SH-SY5Y (cell line): ENCODE data around the gene NXT1.

ENCODE experiments used
- GATA2 ChIP-seq: IDR thresholded peaks from 2 replicates; pipeline ENCODE4 v1.6.1; 2011; ENCODE audit warnings: mild to moderate bottlenecking, low read depth, low read length
- GATA3 ChIP-seq: IDR thresholded peaks from 2 replicates; pipeline ENCODE4 v1.6.1; 2011; ENCODE audit warnings: low read depth, mild to moderate bottlenecking, low read length, moderate library complexity

Gene NXT1

GRCh38 chr20:23379772-23380171, 29.2 kb downstream of the NXT1 start:
- TF ChIP-seq GATA3 (no peak), GATA2 (no peak)

DNA sequence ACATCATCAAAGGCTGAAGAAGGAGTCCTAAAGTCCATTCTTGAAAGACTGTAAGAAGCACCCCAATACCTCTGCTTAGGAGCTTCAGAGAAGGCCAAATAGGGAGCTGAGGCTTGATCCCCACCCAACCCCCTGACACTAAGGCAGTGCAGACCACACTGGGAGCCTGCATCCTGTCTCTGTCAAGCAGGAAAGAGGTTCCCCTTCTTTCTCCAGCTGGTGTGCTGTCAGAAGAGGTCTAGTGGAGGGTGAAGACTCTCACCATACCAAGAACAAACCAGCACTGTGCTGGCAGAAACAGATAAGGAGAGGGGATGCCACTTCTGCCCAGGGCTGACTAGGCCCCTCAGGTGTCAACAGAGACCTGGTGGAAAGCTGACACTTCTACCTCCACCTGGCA, 31.3 kb downstream of the NXT1 start:
- TF ChIP-seq GATA3 (no peak), GATA2 (no peak)

- TF ChIP-seq GATA2 (no peak), GATA3 (no peak)
These were observed 35.9 kb downstream of the NXT1 start for GRCh38 chr20:23386304-23387117.

DNA sequence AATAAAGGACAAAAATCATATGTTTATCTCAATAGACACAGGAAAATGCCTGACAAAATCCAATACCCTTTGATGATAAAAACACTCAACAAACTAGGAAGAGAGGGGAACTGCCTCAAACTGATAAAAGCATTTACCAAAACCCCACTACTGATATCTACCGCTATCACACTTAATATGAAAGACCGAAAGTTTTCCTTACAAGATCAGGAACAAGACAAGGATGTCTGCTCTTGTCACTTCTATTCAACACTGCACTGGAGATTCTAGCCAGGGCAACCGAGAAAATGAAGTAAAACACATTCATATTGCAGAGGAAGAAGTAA, 36.5 kb downstream of the NXT1 start:
- TF ChIP-seq GATA3: no peak
- no peak for TF ChIP-seq GATA2

DNA sequence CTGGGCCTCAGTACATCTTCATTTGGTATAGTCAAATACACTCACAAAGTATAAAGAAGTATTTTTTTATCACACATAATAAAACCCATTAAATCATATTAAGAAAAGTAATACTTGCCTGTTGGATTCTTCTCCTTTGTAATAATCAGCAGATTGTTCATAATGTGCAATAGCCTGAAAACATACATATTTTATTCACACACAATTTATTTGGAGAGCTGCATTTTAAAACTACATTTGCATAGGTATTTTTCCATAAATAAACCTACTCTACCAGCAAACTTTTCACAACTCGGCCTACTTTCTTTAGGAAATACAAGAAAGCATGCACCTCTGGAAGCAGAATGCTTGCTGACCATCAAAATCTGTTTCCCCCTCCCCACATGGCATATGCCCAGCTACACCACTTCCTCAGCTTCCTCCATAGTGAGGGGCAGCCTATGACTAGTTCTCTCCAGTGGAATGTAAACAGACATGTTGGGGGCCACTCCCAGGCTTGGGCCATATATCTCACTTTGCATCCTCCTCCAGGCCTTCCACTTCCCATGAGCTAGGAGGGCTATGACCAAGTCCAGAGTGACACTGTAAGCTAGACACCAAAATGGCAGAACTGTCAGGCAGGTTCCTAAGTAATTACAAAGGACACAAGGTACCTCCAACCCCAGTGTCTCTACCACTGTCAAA, 39.6 kb downstream of the NXT1 start:
- TF ChIP-seq GATA2 (no peak), GATA3 (no peak)

DNA sequence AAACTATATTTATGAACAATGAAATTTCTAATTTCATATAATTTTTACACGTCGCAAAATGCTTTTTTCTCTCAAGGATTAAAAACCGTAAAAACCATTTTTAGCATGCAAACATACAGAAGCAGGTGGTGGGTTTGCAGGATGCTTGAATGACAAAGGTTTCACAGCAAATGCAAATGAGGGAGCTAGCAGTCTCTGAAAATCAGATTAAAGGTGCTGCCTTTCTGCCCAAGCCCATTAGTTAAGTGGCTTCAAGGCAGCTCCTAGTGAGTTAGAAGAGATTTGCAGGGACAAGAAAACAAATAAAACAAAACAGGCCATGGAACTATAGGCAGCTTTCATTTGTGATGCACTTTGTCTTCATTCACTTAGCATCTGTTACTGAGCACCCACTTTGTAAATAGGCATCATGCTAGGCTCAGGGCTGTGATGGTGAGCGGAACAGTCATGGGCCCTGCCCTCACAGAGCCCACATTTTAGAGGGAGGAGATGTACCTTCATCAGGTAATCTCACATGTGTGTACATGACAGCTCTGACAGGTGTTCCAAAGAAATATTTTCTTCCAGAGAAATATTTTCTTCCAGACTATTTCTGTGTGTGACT, 41.2 kb downstream of the NXT1 start:
- TF ChIP-seq GATA2 (no peak), GATA3 (no peak)

DNA sequence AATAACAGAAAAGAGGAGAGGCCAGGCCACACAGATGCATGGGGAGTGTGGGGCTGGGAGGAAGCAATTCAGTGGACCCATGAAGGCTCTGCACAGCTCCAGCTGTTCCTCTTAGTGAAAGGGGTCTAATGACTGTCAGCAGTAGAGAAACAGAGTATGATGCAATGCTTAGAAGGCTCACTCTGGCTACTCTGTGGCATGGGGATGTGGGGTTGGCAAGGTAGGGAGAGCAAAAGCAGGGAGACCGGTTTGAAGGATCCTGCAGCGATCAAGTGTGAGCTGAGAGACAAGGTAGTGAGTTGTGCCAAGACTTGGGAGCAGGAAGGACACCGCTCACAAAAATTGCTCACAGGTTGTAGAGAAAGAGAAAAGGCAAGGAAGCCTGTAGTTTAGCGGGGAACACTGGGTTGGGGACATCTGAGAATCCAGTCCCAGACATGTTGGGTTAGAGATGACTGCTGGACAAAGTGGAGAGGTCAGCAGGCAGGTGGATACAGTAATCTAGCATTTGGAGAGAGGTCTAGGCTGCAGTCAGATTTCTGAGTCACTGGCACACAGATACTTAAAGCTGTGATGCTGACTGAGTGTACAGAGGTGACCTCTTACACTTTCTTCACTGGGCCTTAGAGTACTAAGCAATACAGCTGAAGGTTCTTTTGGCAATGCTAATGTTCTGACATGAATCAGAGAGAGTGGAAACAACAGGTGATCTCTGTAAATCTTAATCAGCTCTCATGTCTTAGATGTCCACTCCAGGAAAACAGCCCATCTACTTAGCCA, 43.6 kb downstream of the NXT1 start:
- no peak for TF ChIP-seq GATA3
- TF ChIP-seq GATA2: no peak

- TF ChIP-seq GATA2: no peak
- TF ChIP-seq GATA3: no peak
These were observed 46.5 kb downstream of the NXT1 start for GRCh38 chr20:23396950-23397627.

GRCh38 chr20:23397961-23398360, 47.4 kb downstream of the NXT1 start:
- no peak for TF ChIP-seq GATA2
- no peak for TF ChIP-seq GATA3

DNA sequence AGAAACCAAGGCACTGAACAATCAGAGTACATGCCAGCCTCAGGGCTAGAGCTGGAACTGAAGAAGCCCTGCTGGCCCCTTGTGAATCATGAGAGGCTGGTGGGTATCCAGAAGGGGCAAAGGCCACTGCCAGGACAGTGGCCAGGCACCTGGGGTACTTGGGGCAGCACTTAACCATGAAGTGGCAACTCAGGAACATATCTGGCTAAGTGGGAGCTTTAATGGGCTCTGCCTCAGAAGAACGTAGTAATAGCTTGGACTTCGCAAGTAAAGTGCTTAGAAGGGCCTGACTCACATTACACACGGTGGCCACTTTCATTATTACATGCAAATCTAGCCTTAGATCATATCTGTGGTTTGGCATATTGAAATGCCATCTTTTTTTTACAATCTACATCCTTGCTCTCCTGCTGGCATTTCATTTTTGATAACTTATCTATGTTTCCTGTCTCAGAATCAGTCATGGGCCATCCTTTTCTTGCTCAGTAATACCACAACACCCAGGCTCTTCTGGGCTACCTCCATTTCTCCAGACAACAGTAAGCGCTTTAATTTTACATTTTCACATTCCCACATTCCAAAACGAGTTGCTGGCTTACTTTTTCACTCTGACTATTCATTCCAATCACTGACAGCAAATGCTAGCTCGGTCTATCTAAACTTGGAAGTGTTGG, 49.1 kb downstream of the NXT1 start:
- no peak for TF ChIP-seq GATA3
- no peak for TF ChIP-seq GATA2

- TF ChIP-seq GATA2 (no peak), GATA3 (no peak)
These were observed 50.5 kb downstream of the NXT1 start for GRCh38 chr20:23401051-23401450.

DNA sequence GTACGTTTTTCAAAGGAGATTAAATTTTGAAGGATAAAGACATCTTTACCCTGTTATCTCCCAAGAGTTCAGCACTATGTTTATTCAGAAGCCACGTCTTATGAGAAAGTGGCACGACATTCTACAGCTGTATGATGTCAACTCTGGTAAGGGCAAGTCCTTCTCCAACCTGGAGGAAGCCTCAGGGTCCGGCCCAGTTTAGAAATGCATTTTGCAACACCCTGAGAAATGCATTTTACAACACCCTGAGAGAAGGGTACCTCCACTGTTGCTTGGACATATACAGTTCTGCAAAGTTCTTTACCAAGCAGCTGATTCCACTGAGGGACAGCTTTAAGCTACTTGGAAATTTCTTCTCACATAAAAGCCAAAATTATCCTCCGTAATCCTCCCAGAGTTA, 53.2 kb downstream of the NXT1 start:
- TF ChIP-seq GATA2: no peak
- no peak for TF ChIP-seq GATA3

DNA sequence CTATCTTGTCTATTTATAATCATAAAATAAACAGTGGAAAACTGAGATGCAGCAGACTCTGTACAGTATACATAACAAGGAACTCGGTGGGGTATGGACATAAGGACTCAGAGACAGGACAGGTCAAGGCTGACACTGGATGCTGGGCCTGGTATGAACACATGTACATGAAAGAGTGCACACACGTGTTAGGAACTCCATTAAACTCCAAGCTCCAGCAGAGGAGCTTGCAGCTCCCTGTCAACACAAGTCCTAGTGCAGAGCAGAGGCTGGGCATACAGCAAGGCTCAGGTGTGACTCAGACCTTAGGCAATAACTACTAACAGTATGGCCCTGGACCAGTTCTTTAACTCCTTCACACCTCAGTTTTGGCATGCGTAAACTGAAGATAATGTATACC, 53.6 kb downstream of the NXT1 start:
- no peak for TF ChIP-seq GATA2
- TF ChIP-seq GATA3: no peak
